GOT3 (cell line): Measurements from ENCODE around the gene ZNF592.

Experiments
- DNase-seq: peaks from one replicate; lab custom pipeline; 2025; ENCODE audit warnings: mixed read lengths; lab: John Stamatoyannopoulos, UW

The ZNF592 gene

GRCh38 chr15:84855765-84856164, 107.4 kb downstream of the ZNF592 start:
- no peak for DNase-seq
